SU-DHL-6 (cell line): ENCODE measurements around the gene SLC22A23.

Source experiments
- H2AFZ ChIP-seq: fragments of 200-600 bp; sonication (generic); 2 replicates; pipeline ENCODE4 v1.6.1; 2014; ENCODE audit warnings: low read depth, mild to moderate bottlenecking, moderate library complexity, mixed read lengths, antibody characterized with exemption, low read length; ENCODE audit not compliant: severe bottlenecking
- H3F3A ChIP-seq: fragments of 200-600 bp; shearing (Covaris generic); 2 replicates; pipeline ENCODE4 v1.6.0; 2016; ENCODE audit warnings: antibody characterized with exemption, mild to moderate bottlenecking; ENCODE audit not compliant: insufficient read depth
- H3K27ac ChIP-seq: fragments of 200-600 bp; sonication (generic); 2 replicates; pipeline ENCODE4 v1.5.1; 2016; ENCODE audit warnings: low read depth, mild to moderate bottlenecking, low read length, moderate library complexity, mixed read lengths
- H3K27me3 ChIP-seq: fragments of 200-600 bp; sonication (generic), shearing (Covaris generic); 2 replicates; pipeline ENCODE4 v1.6.0; 2014; ENCODE audit warnings: mild to moderate bottlenecking, low read length
- H3K36me3 ChIP-seq: fragments of 200-600 bp; sonication (generic); 2 replicates; pipeline ENCODE4 v1.6.1; 2014; ENCODE audit warnings: mild to moderate bottlenecking, low read length, mixed read lengths
- H3K4me2 ChIP-seq: fragments of 300-600, 200-600 bp; shearing (Covaris generic), sonication (generic); 2 replicates; pipeline ENCODE4 v1.6.0; 2014; ENCODE audit warnings: low read length, low read depth, mild to moderate bottlenecking; ENCODE audit not compliant: poor library complexity, severe bottlenecking
- H3K4me3 ChIP-seq: fragments of 200-600 bp; sonication (generic); 2 replicates; pipeline ENCODE4 v1.5.1; 2014; ENCODE audit warnings: antibody characterized with exemption, low read length, mild to moderate bottlenecking, mixed read lengths; ENCODE audit not compliant: insufficient read depth, poor library complexity, severe bottlenecking
- H3K79me2 ChIP-seq: fragments of 200-600 bp; sonication (generic); 2 replicates; pipeline ENCODE4 v1.6.1; 2014; ENCODE audit warnings: mild to moderate bottlenecking, low read length, moderate library complexity; ENCODE audit not compliant: insufficient read depth
- H3K9ac ChIP-seq: fragments of 200-600 bp; sonication (generic); 2 replicates; pipeline ENCODE4 v1.7.0; 2014; ENCODE audit warnings: mild to moderate bottlenecking, low read length
- H3K9me2 ChIP-seq: fragments of 200-600 bp; sonication (generic); replicated peaks from 2 replicates; pipeline ENCODE4 v1.6.1; 2014; ENCODE audit warnings: low read length; ENCODE audit not compliant: insufficient read depth
- H3K9me3 ChIP-seq: fragments of 200-600 bp; sonication (generic); 2 replicates; pipeline ENCODE4 v1.6.1; 2014; ENCODE audit warnings: low read length, mixed read lengths; ENCODE audit not compliant: insufficient read depth
- H4K20me1 ChIP-seq: fragments of 200-600 bp; sonication (generic); 2 replicates; pipeline ENCODE4 v1.6.1; 2014; ENCODE audit warnings: low read depth, mild to moderate bottlenecking, antibody characterized with exemption, low read length, moderate library complexity, mixed read lengths
- EZH2phosphoT487 ChIP-seq: fragments of 200-600 bp; sonication (generic), shearing (Covaris generic); conservative IDR thresholded peaks from 2 replicates; pipeline ENCODE4 v1.6.1; 2018; ENCODE audit warnings: mild to moderate bottlenecking, antibody characterized with exemption, low read length, moderate library complexity, mixed read lengths
- TF ChIP-seq, protein P1 (sequence below): fragments of 200-600 bp; sonication (generic); IDR thresholded peaks from one replicate; pipeline ENCODE4 v1.5.1; 2017; ENCODE audit warnings: antibody characterized with exemption, mild to moderate bottlenecking, low read length, moderate library complexity; ENCODE audit not compliant: insufficient read depth, poor library complexity, severe bottlenecking

SLC22A23 gene

DNA sequence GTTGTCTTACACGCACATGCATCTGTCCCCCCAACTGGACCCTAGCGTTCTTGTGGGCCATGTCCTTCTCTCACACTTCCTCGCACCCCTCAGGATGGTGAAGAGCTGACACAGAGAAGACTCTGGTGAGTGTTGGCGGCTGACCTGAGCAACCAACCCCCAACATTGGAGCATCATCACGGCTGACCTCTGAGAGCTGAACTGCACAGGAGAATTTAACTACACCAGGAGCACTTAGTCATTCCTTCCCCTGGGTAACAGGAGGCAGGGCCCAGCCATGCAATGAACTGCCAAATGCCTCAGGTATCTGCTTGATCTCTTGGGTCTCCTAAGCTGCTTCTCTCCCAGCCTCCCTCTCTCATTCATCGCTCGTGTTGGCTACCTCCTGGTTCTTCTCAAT lies 109.6 kb downstream of the SLC22A23 start:
- H3K79me2 ChIP-seq, result no peaks in the 10 kb centered on the region
- H3K27me3 ChIP-seq, result no peaks in the 10 kb centered on the region
- H3K4me3 ChIP-seq, result no peak overlapping the region
- H3K27ac ChIP-seq, result no peak overlapping the region
- H3F3A ChIP-seq, result no peaks in the 10 kb centered on the region
- H3K9ac ChIP-seq, result no peak overlapping the region
- no peak overlapping the region for H2AFZ ChIP-seq
- H4K20me1 ChIP-seq, result no peaks in the 10 kb centered on the region
- no peak overlapping the region for H3K4me2 ChIP-seq
- TF ChIP-seq EZH2phosphoT487, result no peak
- TF ChIP-seq, protein P1, sequence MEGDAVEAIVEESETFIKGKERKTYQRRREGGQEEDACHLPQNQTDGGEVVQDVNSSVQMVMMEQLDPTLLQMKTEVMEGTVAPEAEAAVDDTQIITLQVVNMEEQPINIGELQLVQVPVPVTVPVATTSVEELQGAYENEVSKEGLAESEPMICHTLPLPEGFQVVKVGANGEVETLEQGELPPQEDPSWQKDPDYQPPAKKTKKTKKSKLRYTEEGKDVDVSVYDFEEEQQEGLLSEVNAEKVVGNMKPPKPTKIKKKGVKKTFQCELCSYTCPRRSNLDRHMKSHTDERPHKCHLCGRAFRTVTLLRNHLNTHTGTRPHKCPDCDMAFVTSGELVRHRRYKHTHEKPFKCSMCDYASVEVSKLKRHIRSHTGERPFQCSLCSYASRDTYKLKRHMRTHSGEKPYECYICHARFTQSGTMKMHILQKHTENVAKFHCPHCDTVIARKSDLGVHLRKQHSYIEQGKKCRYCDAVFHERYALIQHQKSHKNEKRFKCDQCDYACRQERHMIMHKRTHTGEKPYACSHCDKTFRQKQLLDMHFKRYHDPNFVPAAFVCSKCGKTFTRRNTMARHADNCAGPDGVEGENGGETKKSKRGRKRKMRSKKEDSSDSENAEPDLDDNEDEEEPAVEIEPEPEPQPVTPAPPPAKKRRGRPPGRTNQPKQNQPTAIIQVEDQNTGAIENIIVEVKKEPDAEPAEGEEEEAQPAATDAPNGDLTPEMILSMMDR, result no peak
- no peaks in the 10 kb centered on the region for H3K36me3 ChIP-seq
- H3K9me3 ChIP-seq, result no peaks in the 10 kb centered on the region
- no peaks in the 10 kb centered on the region for H3K9me2 ChIP-seq

DNA sequence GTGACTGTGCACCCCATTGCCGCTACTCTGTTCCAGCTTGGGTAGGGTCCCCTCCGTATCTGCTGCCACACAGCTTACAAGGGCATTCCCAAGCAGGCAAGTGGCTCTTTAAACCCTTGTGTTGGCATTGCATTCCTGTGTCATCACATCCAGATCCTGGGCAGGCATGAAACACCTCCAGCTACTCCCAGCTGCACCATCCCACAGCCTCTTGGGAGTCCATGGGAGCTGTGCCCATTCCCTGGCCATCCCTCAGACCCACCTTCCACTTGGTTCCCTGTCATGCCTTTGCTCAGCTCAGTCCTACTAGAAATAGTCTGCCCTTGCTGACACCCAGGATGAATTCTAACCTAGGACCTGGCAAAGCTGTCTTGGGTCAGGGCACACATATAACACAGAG lies 110.4 kb downstream of the SLC22A23 start:
- no peaks in the 10 kb centered on the region for H3F3A ChIP-seq
- no peaks in the 10 kb centered on the region for H3K27me3 ChIP-seq
- TF ChIP-seq, protein P1, result no peak
- TF ChIP-seq EZH2phosphoT487, result no peak
- H4K20me1 ChIP-seq, result no peaks in the 10 kb centered on the region
- no peak overlapping the region for H3K4me2 ChIP-seq
- no peak overlapping the region for H3K4me3 ChIP-seq
- no peak overlapping the region for H2AFZ ChIP-seq
- no peak overlapping the region for H3K9ac ChIP-seq
- H3K36me3 ChIP-seq, result no peaks in the 10 kb centered on the region
- no peaks in the 10 kb centered on the region for H3K79me2 ChIP-seq
- H3K9me2 ChIP-seq, result no peaks in the 10 kb centered on the region
- H3K9me3 ChIP-seq, result no peaks in the 10 kb centered on the region
- no peak overlapping the region for H3K27ac ChIP-seq

DNA sequence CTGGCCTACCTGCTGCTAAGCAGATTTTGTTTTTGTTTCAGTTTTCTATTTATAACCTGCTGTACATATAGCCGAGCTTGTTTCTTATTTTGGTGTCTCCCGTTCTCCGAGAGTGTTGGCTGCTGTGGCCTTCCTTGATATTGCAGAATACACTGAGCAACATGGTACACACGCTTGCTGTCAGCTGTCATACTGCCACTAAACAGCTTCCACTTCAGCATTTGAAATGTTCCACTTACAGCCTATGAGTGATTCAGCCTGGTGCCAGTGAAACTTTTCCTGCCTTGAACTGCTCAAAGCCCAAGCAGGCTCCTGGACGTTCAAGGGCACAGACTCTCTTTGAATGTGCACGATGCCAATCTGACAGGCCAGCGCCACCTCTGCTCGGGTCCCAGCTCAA lies 111.0 kb downstream of the SLC22A23 start:
- no peaks in the 10 kb centered on the region for H3K36me3 ChIP-seq
- no peak for TF ChIP-seq EZH2phosphoT487
- TF ChIP-seq, protein P1, result no peak
- no peak overlapping the region for H3K4me2 ChIP-seq
- H3K27me3 ChIP-seq, result no peaks in the 10 kb centered on the region
- no peak overlapping the region for H3K9ac ChIP-seq
- no peaks in the 10 kb centered on the region for H3K9me2 ChIP-seq
- H3K4me3 ChIP-seq, result no peak overlapping the region
- no peaks in the 10 kb centered on the region for H3K9me3 ChIP-seq
- H3K79me2 ChIP-seq, result no peaks in the 10 kb centered on the region
- no peaks in the 10 kb centered on the region for H4K20me1 ChIP-seq
- H3K27ac ChIP-seq, result no peak overlapping the region
- no peak overlapping the region for H2AFZ ChIP-seq
- no peaks in the 10 kb centered on the region for H3F3A ChIP-seq
